Right kidney (tissue), 1 donor: ENCODE measurements around the gene IRF2BP1.
A peak's percentile ranks its signal among the peaks of the same experiment; 100 is the strongest.
"Not testable (repeated sequence)": the region's sequence is repeated elsewhere in the genome, so short reads cannot be mapped to it uniquely, and the experiment has no call there.

Experiments used
- DNase-seq: peaks from one replicate; pipeline ENCODE4 v3.0.0-alpha.2; 2016

IRF2BP1 gene

DNA sequence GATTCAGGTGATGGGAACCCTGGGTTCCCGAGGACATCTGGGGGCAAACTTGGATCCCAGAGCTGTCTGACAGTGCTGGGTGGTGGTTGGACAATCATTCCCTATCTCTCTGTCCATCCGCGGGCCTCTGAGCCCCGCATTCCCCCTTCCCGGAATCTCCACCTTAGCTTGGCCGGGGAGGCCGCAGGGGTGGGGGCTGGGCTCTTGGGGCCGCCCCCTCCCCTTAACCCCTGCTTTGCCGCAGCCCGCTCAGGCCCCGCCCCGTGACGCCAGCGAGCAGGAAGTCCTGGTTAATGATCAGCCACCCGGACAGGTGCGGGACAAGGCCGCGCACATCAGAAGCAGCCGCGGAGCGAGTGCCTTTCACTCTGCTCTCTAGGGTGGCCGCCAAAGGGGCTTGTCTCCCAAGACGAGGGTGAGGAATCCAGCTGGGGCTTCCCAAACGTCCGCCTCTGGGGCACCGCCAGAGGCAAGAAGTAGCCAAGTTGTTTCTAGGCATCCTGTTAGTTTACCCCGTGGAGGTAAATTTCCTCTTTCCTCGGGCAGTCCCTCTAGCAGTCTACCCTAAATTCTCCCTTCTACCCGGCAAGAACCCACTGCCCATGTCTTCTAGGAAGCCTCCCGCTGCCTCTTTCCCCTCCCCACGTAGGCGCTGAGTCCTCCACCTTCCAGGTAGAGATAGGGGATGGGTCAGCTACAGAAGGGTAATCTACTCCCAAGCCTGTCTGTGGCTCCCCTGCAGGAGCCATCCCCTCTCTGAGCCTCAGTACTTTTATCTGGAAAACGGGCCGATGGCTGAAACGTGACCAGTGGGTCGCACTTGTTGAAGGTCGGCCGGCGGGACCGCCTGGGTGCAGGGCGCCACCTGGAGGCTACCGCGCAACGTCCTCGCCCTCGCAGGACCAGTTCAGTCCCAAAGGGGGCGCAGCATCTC is 3.0 kb downstream of the IRF2BP1 start:
- DNase-seq, result peak; percentile 82

DNA sequence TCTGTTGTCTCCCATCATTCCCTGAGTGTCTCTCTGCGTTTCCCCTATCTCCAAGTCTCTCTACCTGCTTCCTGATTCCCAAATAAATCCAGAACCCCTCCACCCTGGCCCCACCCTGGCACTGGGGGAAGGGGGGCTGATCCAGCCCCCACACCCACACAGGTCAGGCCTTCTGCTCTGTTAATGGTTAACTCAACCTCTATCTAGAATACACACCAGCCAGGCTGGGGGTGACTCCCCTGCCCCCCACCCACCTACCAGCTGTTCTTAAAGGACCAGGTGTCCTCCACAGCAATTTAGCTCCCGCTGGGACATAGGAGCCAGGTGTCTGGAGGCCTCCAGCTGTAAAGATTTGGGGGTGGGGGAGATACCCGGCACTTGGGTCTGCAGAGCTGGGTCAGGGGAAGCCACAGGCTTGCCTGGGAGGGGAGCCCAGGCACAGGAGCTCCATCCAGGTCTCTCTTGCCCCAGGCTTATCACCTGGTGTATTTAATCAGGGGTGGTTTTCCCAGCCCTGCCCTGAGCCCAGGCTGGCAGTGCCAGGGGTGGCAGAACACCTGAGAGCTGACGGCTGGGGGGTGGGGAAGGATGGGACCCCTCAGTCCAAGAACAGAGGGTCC is 3.9 kb downstream of the IRF2BP1 start:
- DNase-seq, result no peak

DNA sequence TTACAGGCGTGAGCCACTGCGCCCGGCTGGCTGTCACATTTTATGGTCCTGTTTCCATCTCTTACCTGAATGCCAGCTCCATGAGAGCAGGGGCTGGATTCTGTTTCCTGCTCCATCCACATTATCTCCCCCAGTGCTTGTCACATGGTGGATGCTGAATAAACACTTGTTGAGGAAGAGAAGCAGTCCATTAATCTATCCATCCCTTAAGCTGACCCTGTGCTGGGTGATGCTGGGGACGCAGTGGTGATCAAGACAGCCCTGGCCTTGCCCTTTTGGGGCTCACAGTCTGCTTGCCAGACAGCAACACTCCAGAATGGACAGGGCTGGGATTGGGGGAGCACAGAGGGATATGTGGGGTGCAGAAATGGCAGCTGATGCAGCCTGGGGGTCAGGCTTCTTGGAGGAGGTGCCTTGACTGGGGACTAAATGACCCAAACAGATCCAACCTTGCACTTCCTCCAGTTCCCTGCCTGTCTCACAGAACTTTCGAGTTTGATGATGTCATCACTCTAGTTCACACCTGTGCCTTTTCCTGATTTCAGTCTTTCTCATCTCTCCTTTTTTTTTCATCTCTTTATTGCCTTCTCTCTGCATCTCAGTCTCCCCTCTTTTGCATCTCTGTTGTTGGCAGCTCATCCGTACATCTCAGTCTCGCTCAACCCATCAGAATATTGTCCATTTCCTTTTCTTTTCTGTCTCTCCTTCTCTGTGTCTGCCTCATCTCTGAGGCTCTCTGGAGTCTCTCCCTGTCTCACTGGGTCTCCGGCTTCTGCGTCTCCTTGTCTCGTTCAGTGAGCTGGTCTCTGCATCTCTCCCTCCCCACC is 4.6 kb downstream of the IRF2BP1 start:
- DNase-seq, result no peak

DNA sequence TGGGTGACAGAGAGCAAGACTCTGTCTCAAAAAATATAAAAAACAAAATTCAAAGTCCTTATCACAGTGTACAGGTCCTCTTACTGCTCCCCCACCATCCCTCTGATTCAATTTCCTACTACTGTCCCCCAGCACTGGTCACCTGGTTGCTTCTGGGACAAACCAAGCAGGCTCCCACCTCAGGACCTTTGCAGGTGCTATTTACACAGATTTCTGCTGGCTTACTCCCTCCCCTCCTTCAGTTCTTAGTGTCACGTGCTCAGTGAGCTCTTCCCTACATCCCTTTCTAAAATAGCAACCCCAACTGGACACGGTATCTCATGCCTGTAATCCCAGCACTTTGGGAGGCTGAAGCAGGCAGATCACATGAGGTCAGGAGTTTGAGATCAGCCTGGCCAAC is 6.0 kb downstream of the IRF2BP1 start:
- no peak for DNase-seq

DNA sequence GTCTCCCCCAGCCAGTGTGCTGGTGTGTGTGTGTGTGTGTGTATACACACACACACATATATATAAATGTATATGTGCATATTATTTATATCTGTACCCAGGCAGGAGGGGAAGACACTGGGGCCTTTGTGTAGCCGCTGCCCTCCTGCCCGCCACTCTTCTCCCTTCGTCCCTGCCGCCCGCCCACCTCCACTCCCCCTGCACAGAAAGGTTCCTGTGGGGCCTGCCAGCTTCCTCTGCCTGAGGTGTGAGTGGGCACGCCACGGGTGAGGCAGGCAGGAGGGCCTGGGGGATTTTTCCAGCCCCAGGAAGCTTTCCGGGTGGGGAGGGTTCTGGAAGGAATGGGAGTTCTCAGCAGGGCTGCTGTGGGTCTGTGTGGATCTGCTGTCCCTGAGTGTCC is 6.9 kb downstream of the IRF2BP1 start:
- no peak for DNase-seq

DNA sequence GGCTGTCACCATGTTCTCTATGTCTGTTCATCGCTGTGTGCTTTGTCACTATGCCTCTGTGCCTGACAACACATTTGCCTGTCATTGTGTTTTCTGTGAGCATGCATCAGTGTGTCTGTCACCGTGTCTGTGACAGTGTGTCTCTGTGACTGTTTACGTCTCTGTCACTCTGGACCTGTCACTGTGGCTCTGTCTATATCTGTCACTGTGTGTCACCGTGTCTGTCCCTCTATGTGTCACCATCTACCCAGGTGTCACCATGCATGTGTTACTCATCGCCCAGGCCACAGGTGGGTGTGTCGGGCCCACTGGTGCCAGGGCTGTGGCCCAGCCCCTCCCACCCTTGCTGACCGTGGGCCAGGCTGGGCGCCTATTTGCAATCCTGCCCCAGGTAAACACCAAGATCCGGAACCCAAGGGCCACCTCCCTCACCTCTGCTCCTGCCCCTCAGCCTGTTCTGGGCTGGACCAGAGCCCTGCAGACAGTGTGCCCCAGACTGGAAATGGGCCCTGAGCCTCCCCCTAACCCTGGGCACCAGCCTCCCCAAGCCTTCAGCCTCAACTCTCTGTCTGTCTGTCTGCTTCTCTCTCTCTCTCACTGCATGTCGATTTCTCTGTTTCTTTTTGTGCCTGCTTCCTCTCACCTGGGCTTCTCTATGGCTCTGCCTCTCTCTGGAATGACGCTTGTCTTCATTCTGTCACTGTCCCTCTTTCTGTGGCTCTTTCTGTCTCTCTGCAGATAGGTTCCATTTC is 7.7 kb downstream of the IRF2BP1 start:
- DNase-seq, result no peak

DNA sequence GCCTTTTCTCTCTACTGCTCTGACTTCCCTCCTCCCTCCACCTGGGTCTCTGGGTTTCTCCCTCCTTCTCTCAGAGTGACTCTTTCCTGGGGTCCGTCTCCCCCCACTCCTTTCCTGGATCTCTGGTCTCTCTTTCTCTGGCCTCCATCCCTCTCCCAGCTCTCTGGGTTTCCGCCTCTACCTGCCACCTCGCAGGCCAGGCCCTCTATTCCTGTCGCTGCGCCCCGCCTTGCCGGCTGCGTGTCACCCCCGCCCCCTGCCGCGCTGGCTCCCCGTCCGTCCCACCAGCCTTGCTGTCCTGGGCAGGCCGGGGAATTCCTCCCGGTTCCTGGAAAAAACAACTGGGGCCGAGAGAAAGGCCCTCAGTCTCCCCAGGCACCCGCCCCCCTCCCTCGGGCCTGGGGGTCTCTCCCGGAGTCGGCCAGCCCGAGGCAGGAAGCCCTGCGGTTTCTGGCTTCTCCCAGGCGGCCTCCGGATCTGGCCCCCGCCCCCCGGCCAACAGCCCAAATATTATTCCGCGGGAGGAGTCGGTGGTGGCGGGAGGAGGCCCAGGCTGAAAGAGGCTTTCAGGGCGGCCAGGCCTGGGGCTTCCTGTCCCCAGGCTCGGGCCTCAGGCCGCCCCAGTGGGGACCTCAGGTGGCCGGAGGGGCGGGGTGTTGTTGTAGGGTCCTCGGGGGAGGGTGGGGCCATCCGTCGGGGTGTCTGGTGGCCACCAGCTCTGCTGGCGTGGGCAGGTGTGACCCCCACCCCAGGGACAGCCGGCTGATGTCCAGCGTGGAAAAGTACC is 9.3 kb downstream of the IRF2BP1 start:
- peak; percentile 76 for DNase-seq

DNA sequence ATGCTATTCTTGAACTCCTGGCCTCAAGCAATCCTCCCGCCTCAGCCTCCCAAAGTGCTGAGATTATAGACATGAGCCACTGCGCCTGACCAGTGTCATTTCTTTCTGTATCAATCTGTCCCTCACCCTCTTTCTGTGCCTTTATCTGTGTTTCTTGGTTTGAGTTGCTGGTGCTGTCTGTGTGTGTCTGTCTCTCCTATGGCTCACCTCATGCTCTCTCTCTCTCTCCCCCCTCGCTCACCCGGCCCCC is 9.9 kb downstream of the IRF2BP1 start:
- no peak for DNase-seq

DNA sequence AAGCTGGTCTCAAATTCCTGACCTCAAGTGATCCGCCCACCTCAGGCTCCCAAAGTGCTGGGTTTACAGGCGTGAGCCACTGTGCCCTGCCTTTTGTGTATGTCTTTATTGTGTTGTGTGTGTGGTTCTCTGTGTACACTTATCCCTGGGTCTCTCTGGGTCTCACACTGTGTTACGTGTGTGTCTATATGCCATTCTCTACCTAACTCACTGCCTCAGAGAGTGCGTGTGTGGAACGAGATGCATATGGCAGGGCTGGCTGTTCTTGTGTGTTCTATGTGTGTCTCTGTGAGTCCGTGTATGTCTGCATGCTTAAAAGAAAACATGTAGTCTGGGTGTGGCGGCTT is 11.3 kb downstream of the IRF2BP1 start:
- DNase-seq, result no peak

DNA sequence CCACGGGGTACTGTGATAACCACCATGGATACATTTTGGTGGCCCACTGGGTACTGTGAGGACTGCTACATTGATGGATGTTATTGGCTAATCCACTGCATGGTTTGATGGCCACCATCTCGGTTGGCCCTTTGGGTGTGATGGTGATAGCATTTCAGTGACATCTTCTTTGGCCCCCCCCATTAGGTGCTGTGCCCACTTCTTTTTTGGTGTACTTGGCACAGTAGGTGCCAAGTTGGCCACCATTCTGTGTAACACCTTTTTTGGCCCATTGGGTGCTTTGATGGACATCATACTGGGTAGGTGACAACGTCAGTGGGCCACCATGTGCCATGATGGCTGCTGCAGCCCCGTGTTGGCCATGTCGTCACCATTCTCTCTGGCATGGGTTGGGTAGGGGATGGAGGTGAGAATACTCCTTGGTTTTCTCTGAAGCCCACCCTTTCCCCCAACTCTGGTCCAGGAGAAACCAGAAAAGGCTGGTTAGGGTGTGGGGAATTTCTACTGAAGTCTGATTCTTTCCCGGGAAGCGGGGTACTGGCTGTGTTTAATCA is 12.6 kb downstream of the IRF2BP1 start:
- DNase-seq, result no peak

DNA sequence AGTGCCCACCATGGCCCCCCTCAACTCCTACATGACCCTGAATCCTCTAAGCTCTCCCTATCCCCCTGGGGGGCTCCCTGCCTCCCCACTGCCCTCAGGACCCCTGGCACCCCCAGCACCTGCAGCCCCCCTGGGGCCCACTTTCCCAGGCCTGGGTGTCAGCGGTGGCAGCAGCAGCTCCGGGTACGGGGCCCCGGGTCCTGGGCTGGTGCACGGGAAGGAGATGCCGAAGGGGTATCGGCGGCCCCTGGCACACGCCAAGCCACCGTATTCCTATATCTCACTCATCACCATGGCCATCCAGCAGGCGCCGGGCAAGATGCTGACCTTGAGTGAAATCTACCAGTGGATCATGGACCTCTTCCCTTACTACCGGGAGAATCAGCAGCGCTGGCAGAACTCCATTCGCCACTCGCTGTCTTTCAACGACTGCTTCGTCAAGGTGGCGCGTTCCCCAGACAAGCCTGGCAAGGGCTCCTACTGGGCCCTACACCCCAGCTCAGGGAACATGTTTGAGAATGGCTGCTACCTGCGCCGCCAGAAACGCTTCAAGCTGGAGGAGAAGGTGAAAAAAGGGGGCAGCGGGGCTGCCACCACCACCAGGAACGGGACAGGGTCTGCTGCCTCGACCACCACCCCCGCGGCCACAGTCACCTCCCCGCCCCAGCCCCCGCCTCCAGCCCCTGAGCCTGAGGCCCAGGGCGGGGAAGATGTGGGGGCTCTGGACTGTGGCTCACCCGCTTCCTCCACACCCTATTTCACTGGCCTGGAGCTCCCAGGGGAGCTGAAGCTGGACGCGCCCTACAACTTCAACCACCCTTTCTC is 13.6 kb downstream of the IRF2BP1 start:
- no peak for DNase-seq

DNA sequence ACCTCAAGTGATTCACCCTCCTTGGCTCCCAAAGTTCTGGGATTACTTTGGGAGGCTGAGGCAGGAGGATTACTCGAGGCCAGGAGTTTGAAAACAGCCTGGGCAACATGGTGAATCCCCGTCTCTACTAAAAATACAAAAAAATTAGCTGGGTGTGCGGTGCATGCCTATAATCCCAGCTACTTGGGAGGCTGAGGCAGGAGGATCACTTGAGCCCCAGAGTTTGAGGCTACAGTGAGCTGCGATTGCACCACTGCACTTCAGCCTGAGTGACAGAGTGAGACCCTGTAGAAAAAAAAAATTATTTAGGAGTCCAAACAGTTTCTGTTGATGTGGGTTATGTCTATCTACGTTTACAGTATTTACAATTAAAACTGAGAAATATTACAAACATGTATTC is 15.1 kb downstream of the IRF2BP1 start:
- DNase-seq, result no peak

DNA sequence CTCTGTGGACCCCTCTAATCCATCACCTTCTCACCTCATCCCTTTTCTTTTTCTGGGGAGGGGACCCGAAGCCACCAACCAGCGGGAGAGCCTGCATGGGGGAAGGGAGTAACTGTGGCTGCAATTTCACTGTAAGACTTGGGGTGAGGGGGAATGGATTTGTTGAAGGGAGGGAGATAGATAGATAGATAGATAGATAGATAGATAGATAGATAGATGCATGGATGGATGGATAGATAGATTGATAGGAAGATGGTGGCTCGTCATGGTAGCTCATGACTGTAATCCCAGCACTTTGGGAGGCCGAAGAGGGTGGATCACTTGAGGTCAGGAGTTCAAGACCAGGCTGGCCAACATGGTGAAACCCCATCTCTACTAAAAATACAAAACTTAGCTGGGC is 18.7 kb downstream of the IRF2BP1 start:
- DNase-seq, result not testable (repeated sequence)

DNA sequence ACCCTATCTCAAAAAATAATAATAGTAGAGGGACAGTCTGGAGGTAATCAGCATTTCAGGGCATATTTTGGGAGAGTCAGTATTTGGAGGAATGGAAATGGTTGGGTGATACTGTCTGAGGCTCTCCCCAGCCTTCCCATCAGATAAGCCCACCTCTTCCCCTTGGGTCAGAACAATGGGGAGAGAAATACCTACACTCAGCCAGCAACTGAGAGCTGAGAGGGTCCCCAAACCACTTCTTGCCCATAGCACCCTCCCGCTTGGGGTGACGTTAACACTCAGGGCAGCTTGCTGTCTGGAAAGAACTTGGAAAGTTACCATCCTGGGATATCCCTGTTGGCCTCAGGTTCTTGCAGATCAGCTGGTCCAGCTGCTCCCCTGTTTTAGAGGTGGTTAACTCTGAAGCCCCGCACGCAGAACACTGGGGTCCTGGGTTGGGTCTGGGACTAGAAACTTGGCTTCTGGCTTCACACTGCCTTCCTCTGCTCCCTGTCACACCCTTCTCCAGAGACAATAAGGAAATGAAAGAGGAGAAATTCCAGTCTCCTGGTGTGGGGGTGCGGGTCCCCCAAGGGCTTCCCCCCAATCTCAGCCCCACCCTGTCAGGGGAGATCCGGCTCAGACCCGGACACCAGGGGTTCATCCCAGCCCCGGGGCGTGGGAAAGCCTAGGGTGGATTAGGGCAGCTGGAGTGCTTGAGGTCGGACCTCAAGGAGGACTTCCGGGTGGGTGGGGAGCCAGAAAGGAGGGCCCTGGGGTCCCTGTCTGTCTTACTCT is 19.4 kb downstream of the IRF2BP1 start:
- no peak for DNase-seq

DNA sequence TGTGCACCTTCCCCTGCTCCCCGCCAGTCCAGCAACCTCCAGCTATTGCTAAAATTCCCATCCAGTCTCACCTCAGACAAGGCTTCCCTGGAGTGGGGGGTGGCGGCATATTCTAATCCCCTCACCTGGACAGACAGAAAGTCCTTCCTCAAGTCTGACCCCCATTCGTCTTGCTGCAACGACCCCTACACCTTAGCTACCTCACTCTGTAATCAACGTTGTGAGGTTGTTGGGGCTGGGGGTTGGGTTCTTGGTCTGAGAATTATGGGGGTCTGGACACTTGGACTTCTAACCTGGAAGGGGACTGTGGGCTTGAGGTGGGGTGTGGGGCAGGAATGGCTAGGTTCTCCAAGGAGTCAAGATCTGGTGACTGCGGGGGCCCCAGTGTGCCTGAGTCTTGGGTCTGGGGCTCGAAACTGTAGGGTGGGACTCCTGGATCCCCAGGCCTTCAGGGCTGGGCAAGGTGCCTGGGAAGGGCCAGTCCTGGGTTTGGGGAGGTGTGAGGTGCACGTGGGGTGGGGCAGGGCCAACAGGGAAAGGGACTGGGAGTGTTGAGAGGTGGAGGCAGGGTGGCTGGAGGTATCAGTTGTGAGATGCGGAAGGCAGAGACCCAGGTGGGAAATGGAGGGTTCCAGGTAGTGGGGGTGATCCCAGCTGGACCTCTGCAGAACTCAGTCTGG is 20.5 kb downstream of the IRF2BP1 start:
- no peak for DNase-seq

DNA sequence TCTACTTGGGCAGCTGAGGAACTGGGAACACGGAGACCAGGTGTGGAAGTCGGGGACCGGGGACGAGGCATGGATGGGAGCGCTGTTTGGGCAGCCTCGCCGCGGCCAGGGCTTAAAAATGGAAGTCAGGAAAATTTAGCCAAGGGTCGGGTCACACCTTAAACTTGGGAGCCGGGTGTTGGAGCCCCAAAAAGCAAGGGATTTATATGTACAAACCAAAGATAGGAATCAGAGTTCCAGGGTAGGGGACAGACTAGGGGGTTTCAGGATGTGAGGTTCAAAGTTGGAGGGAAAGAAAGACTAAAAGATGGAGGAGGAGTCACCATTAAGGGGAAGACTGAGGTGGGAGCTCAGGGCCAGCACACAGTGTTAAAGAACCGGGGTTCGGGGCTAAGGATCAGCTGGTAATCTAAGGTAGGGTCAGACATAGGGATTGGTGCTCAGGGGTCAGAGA is 21.3 kb downstream of the IRF2BP1 start:
- peak; percentile 21 for DNase-seq

DNA sequence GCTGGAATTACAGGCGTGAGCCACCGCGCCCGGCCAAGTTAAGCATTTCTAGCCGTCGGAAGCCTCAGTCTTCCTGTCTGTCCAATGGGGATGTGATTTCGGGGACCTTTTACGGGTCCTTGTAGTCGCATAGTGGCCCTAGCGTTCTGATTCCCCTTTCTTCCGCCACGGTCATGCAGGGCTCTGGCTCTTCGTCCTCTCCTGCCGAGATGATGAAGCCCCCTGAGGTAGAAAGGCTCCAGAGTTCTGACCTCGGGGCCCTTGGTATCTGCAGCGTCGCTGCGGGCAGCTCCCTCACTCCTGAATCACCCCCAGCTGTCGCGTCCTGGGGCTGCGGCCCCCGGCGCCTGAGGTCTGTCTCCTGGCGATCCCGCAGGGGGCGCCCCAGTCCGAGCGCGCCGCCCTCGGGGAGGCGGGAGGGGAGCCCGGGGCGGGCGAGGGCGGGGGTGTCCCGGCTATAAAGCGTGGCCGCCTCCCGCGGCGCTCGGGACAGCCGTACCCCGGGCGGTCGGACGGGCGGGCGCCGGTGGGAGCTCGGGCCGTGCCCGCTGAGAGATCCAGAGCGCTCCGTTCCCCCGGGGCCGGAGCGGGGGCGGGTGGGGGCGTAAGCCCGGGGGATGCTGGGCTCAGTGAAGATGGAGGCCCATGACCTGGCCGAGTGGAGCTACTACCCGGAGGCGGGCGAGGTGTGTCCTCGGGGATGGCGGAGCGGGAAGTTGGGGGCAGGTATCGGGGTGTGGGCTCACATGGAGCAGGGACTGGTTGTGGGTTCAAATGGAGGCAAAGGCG is 21.9 kb downstream of the IRF2BP1 start, which contains the start of gene FOXA3:
Gene FOXA3 (plus strand): TSS at position 487 of the 789 bp plus-strand sequence. CDS start 131 bp downstream, at position 618.
- DNase-seq, result peak; percentile 43

DNA sequence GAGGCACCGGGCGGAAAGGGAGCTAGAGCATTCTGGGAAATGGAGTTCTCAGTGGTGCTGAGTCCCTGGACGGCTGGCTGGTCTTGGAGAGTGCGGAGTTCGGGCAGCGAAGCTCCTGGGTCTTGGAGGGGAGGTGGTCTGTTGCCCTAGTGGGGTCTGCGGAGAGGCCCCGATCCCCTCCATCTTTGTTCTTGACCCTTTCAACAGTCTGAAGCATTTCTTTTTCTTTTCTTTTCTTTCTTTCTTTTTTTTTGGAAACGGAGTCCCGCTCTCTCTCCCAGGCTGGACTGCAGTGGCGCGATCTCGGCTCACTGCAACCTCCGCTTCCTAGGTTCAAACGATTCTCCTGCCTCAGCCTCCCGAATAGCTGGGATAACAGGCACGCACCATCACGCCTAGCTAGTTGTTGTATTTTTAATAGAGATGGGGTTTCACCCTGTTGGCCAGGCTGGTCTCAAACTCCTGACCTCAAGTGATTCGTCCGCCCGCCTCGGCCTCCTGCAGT is 22.6 kb downstream of the IRF2BP1 start:
- no peak for DNase-seq
